ENCODE results near the gene RICTOR. TPM values are rescaled to one million over a fixed set of nuclear protein-coding genes. Genes with fewer than 3 reads are reported as not detected.

RICTOR gene
- total RNA-seq, 2 experiments from 2014 or later, result 23.2 to 28.5 TPM

DNA sequence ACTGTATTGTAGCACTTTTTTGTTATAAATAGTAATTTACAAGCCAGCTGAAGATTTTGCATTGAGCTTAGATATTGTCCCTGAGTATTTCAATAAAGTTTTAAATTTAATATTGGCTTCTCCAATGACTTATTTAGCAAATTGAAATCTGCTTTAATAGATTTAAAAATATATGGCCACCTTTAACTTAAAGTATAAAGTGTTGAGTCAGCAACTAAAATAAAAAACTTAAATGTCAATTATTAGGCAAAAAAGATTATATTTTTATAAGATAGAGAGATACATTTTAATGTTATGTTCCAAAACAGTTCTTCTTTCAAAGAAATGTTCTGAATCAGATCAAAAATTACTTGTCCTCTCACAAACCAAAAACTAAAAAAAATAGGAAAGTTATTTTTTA is 167.7 kb downstream of the RICTOR start:
- ChIA-PET POLR2A (no interaction called here), CTCF (interaction anchor here (1.0 kb wide), 1 partner anchor 17 kb away, joined by 3 read pairs; no protein-coding TSS in a partner anchor)
- peaks cover 28% of the 10 kb centered on the region for H3K27me3 Mint-ChIP-seq
- ATAC-seq, result no peak
- no peak overlapping the region for H3K4me3 Mint-ChIP-seq
- H3K27ac Mint-ChIP-seq, result no peak overlapping the region
- no peaks in the 10 kb centered on the region for H3K4me1 Mint-ChIP-seq
- H3K9me3 Mint-ChIP-seq (ENCODE audit: low read depth), result peaks cover 11% of the 10 kb centered on the region
- H3K36me3 Mint-ChIP-seq (ENCODE audit: low read depth), result peaks cover 4% of the 10 kb centered on the region
- DNase-seq, result no peak
- intact Hi-C loops (cut with DNase I, micrococcal nuclease), result no loop called here

DNA sequence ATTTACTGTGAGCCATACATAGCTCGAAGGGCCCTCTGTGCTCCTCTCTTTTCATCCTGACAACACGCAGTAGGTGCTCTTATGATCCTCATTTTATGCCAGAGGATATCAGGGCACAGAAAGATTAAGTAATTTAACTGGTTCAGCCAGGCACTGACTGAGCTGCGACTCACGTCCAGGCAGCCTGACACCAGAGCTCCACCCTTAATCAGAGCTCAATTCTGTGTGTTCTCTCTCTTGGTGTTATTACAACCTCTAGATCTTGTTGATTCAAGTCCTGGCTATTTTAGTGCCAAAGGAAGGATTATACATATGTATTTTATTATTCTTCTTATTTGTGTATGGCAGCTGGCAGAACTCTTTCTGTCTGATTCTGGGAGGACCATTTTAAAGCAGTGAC is 168.7 kb downstream of the RICTOR start:
- CTCF ChIA-PET, result interaction anchor here (1.4 kb wide), 1 partner anchor 90 kb away, joined by 3 read pairs; no protein-coding TSS in a partner anchor
- H3K4me3 Mint-ChIP-seq, result no peak overlapping the region
- no peaks in the 10 kb centered on the region for H3K4me1 Mint-ChIP-seq
- peaks cover 4% of the 10 kb centered on the region for H3K36me3 Mint-ChIP-seq (ENCODE audit: low read depth)
- POLR2A ChIA-PET, result no interaction called here
- H3K27me3 Mint-ChIP-seq, result peaks cover 25% of the 10 kb centered on the region
- intact Hi-C loops (cut with DNase I, micrococcal nuclease), result no loop called here
- ATAC-seq, result no peak
- no peak overlapping the region for H3K27ac Mint-ChIP-seq
- no peak for DNase-seq
- peaks cover 11% of the 10 kb centered on the region for H3K9me3 Mint-ChIP-seq (ENCODE audit: low read depth)

DNA sequence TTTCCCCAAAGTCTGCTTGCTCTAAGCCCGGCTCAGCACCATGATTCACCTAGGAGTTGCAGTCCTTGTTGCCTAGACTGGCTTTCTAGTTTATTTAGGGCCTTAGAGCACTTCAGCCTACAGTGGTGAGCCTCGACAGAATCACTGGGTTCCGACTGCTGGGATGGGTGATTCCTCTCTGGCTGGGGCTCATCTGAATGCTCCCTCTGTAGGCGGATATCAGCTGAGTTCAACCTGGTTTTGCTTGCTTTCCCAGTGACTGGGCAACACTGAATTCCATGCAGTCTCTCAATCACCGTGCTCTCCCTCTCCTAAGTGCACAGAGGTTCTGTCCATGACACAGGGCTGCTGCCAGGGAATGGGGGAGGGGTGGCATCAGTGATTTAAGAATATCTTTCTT is 174.3 kb downstream of the RICTOR start:
- no peak overlapping the region for H3K4me3 Mint-ChIP-seq
- H3K9me3 Mint-ChIP-seq (ENCODE audit: low read depth), result peaks cover 15% of the 10 kb centered on the region
- ATAC-seq, result no peak
- DNase-seq, result no peak
- intact Hi-C loops (cut with DNase I, micrococcal nuclease), result no loop called here
- no peaks in the 10 kb centered on the region for H3K36me3 Mint-ChIP-seq (ENCODE audit: low read depth)
- peaks cover 10% of the 10 kb centered on the region for H3K27me3 Mint-ChIP-seq
- POLR2A ChIA-PET, result no interaction called here
- no peaks in the 10 kb centered on the region for H3K4me1 Mint-ChIP-seq
- CTCF ChIA-PET, result no interaction called here
- no peak overlapping the region for H3K27ac Mint-ChIP-seq

- peaks cover 18% of the 10 kb centered on the region for H3K9me3 Mint-ChIP-seq (ENCODE audit: low read depth)
- ChIA-PET POLR2A (no interaction called here), CTCF (no interaction called here)
- no peak overlapping the region for H3K4me3 Mint-ChIP-seq
- no peak overlapping the region for H3K27ac Mint-ChIP-seq
- intact Hi-C loops (cut with DNase I, micrococcal nuclease), result no loop called here
- no peak for ATAC-seq
- no peaks in the 10 kb centered on the region for H3K4me1 Mint-ChIP-seq
- no peak for DNase-seq
- H3K36me3 Mint-ChIP-seq (ENCODE audit: low read depth), result no peaks in the 10 kb centered on the region
- peaks cover 13% of the 10 kb centered on the region for H3K27me3 Mint-ChIP-seq
Observed at GRCh38 chr5:38896760-38897159, 177.4 kb downstream of the RICTOR start.

GRCh38 chr5:38892363-38892762 is 181.8 kb downstream of the RICTOR start:
- DNase-seq (no peak), ATAC-seq (no peak)
- Mint-ChIP-seq H3K36me3 (ENCODE audit: low read depth) (no peaks in the 10 kb centered on the region), H3K27ac (no peak overlapping the region), H3K4me3 (no peak overlapping the region), H3K27me3 (peaks cover 17% of the 10 kb centered on the region), H3K9me3 (ENCODE audit: low read depth) (peaks cover 18% of the 10 kb centered on the region), H3K4me1 (no peaks in the 10 kb centered on the region)
- POLR2A ChIA-PET, result no interaction called here
- intact Hi-C loops (cut with DNase I, micrococcal nuclease), result no loop called here
- CTCF ChIA-PET, result interaction anchor here (1.1 kb wide), 1 partner anchor 9 kb away, joined by 4 read pairs; no protein-coding TSS in a partner anchor

DNA sequence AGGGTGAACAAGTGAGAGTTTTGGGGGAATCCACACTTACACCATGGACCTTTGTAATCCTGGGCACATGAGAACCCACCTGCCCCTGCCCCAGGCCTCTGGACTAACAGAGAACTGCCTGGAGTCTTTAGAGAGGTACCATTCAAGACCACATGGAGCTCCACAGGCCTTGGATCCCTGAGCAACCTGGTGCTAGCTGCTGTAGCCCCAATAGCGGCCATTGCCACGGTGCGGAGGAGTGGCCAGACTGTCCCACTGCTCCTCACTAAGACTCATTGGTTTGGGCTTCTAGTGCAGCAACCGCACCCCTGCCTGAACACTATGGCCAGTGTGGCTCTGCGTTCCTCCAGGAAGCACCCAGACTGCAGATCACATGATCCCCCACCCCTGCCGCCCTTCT is 182.6 kb downstream of the RICTOR start:
- intact Hi-C loops (cut with DNase I, micrococcal nuclease), result no loop called here
- Mint-ChIP-seq H3K4me3 (no peak overlapping the region), H3K36me3 (ENCODE audit: low read depth) (no peaks in the 10 kb centered on the region), H3K27ac (no peak overlapping the region), H3K9me3 (ENCODE audit: low read depth) (peaks cover 13% of the 10 kb centered on the region), H3K27me3 (peaks cover 14% of the 10 kb centered on the region), H3K4me1 (no peaks in the 10 kb centered on the region)
- POLR2A ChIA-PET, result no interaction called here
- no peak for DNase-seq
- no peak for ATAC-seq
- CTCF ChIA-PET, result no interaction called here

DNA sequence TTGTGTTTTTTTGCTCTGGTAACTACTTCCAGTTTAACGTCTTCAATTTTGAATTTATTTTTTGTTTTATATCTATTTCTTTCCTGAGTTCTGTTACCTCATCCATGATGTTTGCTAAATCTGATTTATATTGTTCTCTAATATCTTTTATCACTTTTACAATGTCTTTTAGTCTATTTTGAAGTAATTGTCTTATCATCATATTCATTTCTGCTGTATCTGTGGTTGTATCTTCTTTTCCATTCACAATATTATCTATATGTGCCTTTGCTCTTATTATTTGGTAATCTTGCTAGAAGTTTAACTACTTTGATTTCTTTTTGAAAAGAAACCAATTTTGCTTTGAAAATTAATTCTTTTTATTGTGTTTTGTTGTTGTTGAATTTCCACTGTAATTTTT is 184.8 kb downstream of the RICTOR start:
- no peaks in the 10 kb centered on the region for H3K36me3 Mint-ChIP-seq (ENCODE audit: low read depth)
- ChIA-PET POLR2A (no interaction called here), CTCF (no interaction called here)
- no peak overlapping the region for H3K27ac Mint-ChIP-seq
- intact Hi-C loops (cut with DNase I, micrococcal nuclease), result no loop called here
- no peaks in the 10 kb centered on the region for H3K4me1 Mint-ChIP-seq
- no peak overlapping the region for H3K4me3 Mint-ChIP-seq
- ATAC-seq, result no peak
- DNase-seq, result no peak
- H3K9me3 Mint-ChIP-seq (ENCODE audit: low read depth), result peaks cover 5% of the 10 kb centered on the region
- peaks cover 22% of the 10 kb centered on the region for H3K27me3 Mint-ChIP-seq

GRCh38 chr5:38888041-38888440 is 186.2 kb downstream of the RICTOR start:
- H3K27me3 Mint-ChIP-seq, result peaks cover 22% of the 10 kb centered on the region
- POLR2A ChIA-PET, result no interaction called here
- DNase-seq (no peak), ATAC-seq (no peak)
- no peaks in the 10 kb centered on the region for H3K4me1 Mint-ChIP-seq
- no peaks in the 10 kb centered on the region for H3K36me3 Mint-ChIP-seq (ENCODE audit: low read depth)
- CTCF ChIA-PET, result no interaction called here
- intact Hi-C loops (cut with DNase I, micrococcal nuclease), result no loop called here
- no peak overlapping the region for H3K4me3 Mint-ChIP-seq
- H3K27ac Mint-ChIP-seq, result no peak overlapping the region
- no peaks in the 10 kb centered on the region for H3K9me3 Mint-ChIP-seq (ENCODE audit: low read depth)

Other genes with a start within 250 kb of the RICTOR start
- under 1 TPM; 0.25 to 0.26 TPM for gene OSMR, start 228.4 kb downstream of the RICTOR start, total RNA-seq
- 100 to 1,000 TPM; 109 to 171 TPM for gene FYB1, start 145.2 kb upstream of the RICTOR start, total RNA-seq

Measured in activated CD4-positive, alpha-beta T cell treated with anti-CD3 and anti-CD28 coated beads for 36 hours (primary cell).